Measurements from ENCODE around the gene UBXN1. TPM values are rescaled to one million over a fixed set of nuclear protein-coding genes. Genes with fewer than 3 reads are reported as not detected.

The UBXN1 gene, protein sequence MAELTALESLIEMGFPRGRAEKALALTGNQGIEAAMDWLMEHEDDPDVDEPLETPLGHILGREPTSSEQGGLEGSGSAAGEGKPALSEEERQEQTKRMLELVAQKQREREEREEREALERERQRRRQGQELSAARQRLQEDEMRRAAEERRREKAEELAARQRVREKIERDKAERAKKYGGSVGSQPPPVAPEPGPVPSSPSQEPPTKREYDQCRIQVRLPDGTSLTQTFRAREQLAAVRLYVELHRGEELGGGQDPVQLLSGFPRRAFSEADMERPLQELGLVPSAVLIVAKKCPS
- total RNA-seq (ENCODE audit: low replicate concordance): 154 and 462 TPM in 2 replicates

GRCh38 chr11:62678770-62679696 is at the start of gene UBXN1:
Gene UBXN1, minus strand, starts transcription at chr11:62679073. Its CDS starts 150 bp downstream, at chr11:62678923.

DNA sequence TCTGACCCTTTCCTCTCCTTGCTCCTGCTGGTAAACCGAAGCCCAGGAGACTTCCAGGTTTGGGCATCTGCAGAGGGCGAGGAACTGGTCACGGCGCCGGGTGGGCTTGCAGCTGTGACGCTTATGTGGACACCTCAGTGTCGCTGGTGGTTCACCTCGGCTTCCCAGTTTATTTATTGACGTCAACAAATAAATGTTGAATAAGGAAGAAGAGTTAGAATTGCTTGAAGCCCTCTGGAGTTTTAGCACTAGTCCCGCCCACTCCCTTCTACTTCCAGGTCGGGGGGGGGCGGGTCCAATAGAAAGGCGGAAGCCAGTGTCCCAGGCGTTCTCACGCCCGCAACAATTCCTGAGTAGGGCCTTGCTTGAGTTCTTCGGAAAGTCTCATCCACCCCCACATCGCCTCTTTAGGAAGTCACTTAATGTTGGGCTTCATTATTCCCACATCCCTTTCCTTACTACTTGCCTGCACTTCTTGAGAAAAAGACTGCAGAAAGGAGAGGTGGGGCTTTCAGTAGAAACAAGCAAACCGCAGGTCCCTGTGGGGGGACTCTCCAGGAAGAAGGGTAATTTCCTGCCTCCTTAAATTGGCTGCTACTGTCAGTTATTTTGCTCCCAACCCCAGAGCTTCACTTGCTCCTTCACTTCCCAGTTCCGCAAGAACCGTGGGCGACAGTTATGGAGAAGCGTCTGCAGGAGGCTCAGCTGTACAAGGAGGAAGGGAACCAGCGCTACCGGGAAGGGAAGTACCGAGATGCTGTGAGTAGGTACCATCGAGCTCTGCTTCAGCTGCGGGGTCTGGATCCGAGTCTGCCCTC is 49.5 kb upstream of the UBXN1 start, which contains the start of gene TTC9C:
Gene TTC9C (plus strand): TSS at position 316 of the 818 bp plus-strand sequence. CDS start 363 bp downstream, at position 679.

DNA sequence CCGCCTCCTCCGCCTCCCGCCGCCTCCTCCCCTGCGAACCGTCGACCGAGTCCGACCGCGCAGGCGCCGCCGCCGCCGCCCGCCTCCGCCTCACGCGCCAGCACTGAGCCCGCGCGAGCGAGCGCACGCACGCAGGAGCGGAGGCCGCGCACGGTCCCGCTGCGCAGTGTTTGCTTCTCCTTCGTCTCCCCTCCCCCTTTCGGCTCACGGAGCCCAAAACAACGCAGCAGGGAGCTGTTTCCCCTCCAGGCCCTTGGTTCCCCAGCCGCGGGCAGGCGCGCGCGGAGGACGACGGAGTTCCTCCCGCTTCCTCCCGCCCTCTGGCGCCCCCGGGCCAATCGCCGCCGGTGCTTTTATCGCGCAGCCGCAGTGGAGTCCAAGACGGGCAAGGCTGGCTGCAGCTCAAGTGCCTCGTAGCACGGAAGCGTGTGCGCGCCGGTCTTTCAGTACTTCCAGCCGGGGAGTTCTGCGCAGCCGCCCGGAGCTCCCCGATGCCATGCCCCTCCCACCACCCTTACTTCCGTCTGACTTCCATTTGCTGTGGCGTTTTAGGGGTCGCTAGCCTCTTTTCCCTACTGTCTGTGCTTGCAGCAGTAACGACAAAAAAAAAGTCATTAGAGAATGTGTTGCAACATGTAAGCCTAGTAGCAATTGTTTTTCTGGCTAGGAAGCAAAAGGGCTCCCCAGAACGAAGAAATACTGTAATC is 48.4 kb upstream of the UBXN1 start, which contains the start of gene HNRNPUL2:
Gene HNRNPUL2 (minus strand): TSS at position 293 of the 707 bp plus-strand sequence. CDS start 301 bp downstream, outside the sequence.

GRCh38 chr11:62707277-62707861 is 28.5 kb upstream of the UBXN1 start, which contains the start of the genes BSCL2 and GNG3:
Gene BSCL2, minus strand, starts transcription at chr11:62707424. Its CDS starts 229 bp downstream, at chr11:62707195.
Gene GNG3, plus strand, starts transcription at chr11:62707676. Its CDS starts 620 bp downstream, at chr11:62708296.

DNA sequence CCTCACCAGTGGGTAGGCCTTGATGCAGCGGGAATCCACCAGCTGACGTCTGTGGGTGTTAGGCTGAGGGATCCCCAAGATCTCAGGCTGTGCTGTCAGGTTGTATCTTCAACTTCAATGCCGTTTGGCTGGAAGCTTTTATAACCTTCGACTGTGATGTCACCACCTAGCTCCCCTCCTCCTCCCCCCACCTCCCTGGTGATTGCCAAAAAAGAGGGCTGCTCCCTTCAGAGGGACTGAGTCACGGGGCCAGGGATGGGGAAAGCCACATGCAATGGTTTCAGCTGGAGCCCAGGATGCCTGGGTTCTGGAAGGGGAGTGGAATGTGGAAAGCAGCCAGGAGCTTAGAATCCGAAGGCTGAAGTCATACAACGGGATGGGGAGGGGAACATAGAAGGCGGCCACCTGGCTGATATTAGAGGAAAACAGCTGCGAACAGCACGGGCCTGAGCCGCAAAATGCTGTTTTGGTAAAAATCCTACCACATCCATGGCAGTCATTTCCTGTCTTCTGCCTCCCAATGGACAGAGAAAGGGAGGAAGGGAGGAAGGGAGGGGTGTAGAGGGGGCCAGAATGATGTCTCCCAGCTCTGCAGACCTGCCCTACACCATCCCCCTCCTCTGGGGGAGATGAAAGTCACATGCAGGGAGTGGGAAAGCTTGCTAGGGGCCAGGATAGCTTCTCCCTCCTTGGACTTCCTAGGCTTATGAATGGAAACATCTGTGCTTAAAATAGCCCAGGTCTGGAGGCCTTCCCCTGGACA is 10.7 kb upstream of the UBXN1 start, which contains the start of gene LRRN4CL:
Gene LRRN4CL (minus strand): TSS at position 110 of the 763 bp plus-strand sequence. CDS start 1,022 bp downstream, outside the sequence.

DNA sequence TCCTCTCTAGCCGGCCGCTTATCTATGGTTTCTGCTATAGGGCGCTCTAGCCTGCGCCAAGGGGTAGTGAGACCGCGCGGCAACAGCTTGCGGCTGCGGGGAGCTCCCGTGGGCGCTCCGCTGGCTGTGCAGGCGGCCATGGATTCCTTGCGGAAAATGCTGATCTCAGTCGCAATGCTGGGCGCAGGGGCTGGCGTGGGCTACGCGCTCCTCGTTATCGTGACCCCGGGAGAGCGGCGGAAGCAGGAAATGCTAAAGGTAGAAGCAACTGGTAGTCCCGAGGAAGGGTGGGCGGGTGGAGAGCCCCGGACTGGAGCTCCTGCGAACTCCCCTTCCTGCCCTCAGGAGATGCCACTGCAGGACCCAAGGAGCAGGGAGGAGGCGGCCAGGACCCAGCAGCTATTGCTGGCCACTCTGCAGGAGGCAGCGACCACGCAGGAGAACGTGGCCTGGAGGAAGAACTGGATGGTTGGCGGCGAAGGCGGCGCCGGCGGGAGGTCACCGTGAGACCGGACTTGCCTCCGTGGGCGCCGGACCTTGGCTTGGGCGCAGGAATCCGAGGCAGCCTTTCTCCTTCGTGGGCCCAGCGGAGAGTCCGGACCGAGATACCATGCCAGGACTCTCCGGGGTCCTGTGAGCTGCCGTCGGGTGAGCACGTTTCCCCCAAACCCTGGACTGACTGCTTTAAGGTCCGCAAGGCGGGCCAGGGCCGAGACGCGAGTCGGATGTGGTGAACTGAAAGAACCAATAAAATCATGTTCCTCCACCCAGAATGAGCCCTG is 7.1 kb downstream of the UBXN1 start, which contains the start of the genes LBHD1 and UQCC3:
Gene LBHD1 (minus strand): TSS at position 660 of the 782 bp plus-strand sequence. CDS start 2,236 bp downstream, outside the sequence.
Gene UQCC3 (plus strand): TSS at position 66 of the 782 bp plus-strand sequence. CDS start 73 bp downstream, at position 139.

GRCh38 chr11:62665075-62665598 is 13.7 kb downstream of the UBXN1 start, which contains the start of the genes C11orf98 and CSKMT:
Gene C11orf98, minus strand, starts transcription at chr11:62665210. Its CDS starts 41 bp downstream, at chr11:62665169.
Gene CSKMT, plus strand, starts transcription at chr11:62665312. Its CDS starts 568 bp downstream, at chr11:62665880.

DNA sequence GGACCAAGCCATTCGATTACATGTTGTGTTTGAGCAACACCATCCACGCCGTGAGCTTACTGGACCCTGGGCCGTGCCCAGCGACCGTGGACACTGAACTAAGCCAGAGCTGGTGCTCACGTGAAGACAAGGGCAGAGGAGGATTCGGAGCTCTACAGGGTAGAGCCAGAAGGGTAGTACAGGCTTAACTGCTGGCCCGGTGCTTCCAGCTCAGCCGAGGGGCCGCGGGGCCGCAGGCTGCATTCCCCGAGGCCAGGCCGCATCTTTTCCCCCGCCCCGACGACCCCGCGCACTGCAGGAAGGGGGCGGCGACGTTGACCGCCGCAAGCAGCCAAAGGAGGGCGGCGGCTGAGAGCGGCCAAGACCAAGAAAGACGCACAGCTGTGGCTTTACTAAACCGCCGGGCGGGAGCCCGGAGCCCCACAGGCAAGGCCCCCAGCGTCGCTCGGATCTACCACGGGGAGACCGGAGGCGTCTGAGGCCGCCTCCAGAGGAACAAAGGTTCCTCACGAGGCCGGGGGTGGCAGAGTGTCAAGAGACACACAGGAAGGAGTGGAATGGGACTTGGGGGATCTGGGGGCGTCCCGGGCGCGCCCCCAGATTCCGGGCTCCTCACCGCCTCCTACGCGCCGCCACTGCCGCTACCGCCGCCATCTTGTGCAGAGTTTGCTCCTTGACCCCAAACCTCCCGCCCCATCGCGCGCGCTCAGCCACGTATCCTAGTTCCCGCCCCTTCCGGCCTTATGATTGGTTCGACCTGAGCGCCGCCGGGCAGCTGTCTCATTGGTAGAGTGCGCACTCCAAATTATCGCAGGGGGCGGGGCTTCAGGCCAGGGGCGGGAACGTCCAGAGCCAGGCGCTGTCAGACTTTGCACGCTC is 32.7 kb downstream of the UBXN1 start, which contains the start of gene GANAB:
Gene GANAB (minus strand): TSS at position 668 of the 879 bp plus-strand sequence. CDS start 14 bp downstream, at position 654.

Other genes with a start within 250 kb of the UBXN1 start
- gene AHNAK, start 132.3 kb downstream of the UBXN1 start, total RNA-seq (ENCODE audit: low replicate concordance): 257 and 396 TPM in 2 replicates
- gene EEF1G, start 105.2 kb downstream of the UBXN1 start, total RNA-seq (ENCODE audit: low replicate concordance): 1,294 and 1,609 TPM in 2 replicates
- 5.4 and 6.5 TPM in 2 replicates for gene TUT1, start 87.5 kb downstream of the UBXN1 start, total RNA-seq (ENCODE audit: low replicate concordance)
- 79.0 and 124 TPM in 2 replicates for gene MTA2, start 77.2 kb downstream of the UBXN1 start, total RNA-seq (ENCODE audit: low replicate concordance)
- gene EML3, start 66.3 kb downstream of the UBXN1 start, total RNA-seq (ENCODE audit: low replicate concordance): 10.3 and 20.2 TPM in 2 replicates
- 6.7 and 8.4 TPM in 2 replicates for gene ROM1, start 65.8 kb downstream of the UBXN1 start, total RNA-seq (ENCODE audit: low replicate concordance)
- 17.2 and 20.3 TPM in 2 replicates for gene B3GAT3, start 57.1 kb downstream of the UBXN1 start, total RNA-seq (ENCODE audit: low replicate concordance)
- gene GANAB, start 32.5 kb downstream of the UBXN1 start, total RNA-seq (ENCODE audit: low replicate concordance): 211 and 260 TPM in 2 replicates
- gene INTS5, start 25.8 kb downstream of the UBXN1 start, total RNA-seq (ENCODE audit: low replicate concordance): 12.4 and 15.0 TPM in 2 replicates
- 7.3 and 54.1 TPM in 2 replicates for gene C11orf98, start 13.9 kb downstream of the UBXN1 start, total RNA-seq (ENCODE audit: low replicate concordance)
- 7.4 TPM in 2 replicates for gene CSKMT, start 13.8 kb downstream of the UBXN1 start, total RNA-seq (ENCODE audit: low replicate concordance)
- gene UQCC3, start 7.4 kb downstream of the UBXN1 start, total RNA-seq (ENCODE audit: low replicate concordance): 12.1 and 14.4 TPM in 2 replicates
- 0.82 and 2.4 TPM in 2 replicates for gene LBHD1, start 6.8 kb downstream of the UBXN1 start, total RNA-seq (ENCODE audit: low replicate concordance)
- 0.45 and 17.7 TPM in 2 replicates for gene LRRN4CL, start 10.5 kb upstream of the UBXN1 start, total RNA-seq (ENCODE audit: low replicate concordance)
- 34.7 and 65.3 TPM in 2 replicates for gene BSCL2, start 28.4 kb upstream of the UBXN1 start, total RNA-seq (ENCODE audit: low replicate concordance)
- gene GNG3, start 28.6 kb upstream of the UBXN1 start, total RNA-seq (ENCODE audit: low replicate concordance): not detected in 2 replicates
- 7.5 and 8.9 TPM in 2 replicates for gene HNRNPUL2, start 48.4 kb upstream of the UBXN1 start, total RNA-seq (ENCODE audit: low replicate concordance)
- gene TTC9C, start 49.4 kb upstream of the UBXN1 start, total RNA-seq (ENCODE audit: low replicate concordance): 33.1 and 39.7 TPM in 2 replicates
- 8.0 and 9.4 TPM in 2 replicates for gene ZBTB3, start 75.1 kb upstream of the UBXN1 start, total RNA-seq (ENCODE audit: low replicate concordance)
- gene POLR2G, start 82.5 kb upstream of the UBXN1 start, total RNA-seq (ENCODE audit: low replicate concordance): 93.8 and 114 TPM in 2 replicates
- 13.2 and 27.4 TPM in 2 replicates for gene TAF6L, start 92.3 kb upstream of the UBXN1 start, total RNA-seq (ENCODE audit: low replicate concordance)
- gene TMEM179B, start 108.3 kb upstream of the UBXN1 start, total RNA-seq (ENCODE audit: low replicate concordance): 19.2 and 22.9 TPM in 2 replicates
- gene TMEM223, start 112.9 kb upstream of the UBXN1 start, total RNA-seq (ENCODE audit: low replicate concordance): 4.6 and 14.6 TPM in 2 replicates
- 12.1 and 24.9 TPM in 2 replicates for gene NXF1, start 126.4 kb upstream of the UBXN1 start, total RNA-seq (ENCODE audit: low replicate concordance)
- 45.7 and 50.7 TPM in 2 replicates for gene STX5, start 153.0 kb upstream of the UBXN1 start, total RNA-seq (ENCODE audit: low replicate concordance)
- gene TEX54, start 153.8 kb upstream of the UBXN1 start, total RNA-seq (ENCODE audit: low replicate concordance): not detected in 2 replicates
- 57.8 and 63.7 TPM in 2 replicates for gene WDR74, start 160.5 kb upstream of the UBXN1 start, total RNA-seq (ENCODE audit: low replicate concordance)
- gene SLC3A2, start 201.8 kb upstream of the UBXN1 start, total RNA-seq (ENCODE audit: low replicate concordance): 226 and 293 TPM in 2 replicates
- not detected in 2 replicates for gene CHRM1, start 242.3 kb upstream of the UBXN1 start, total RNA-seq (ENCODE audit: low replicate concordance)